Urothelium cell line (cell line): ENCODE measurements around the gene KRTAP12-2.
"Not testable (repeated sequence)": the region's sequence is repeated elsewhere in the genome, so short reads cannot be mapped to it uniquely, and the experiment has no call there.

ENCODE experiments used
- DNase-seq: peaks from one replicate; pipeline ENCODE4 v3.0.0; 2011; ENCODE audit warnings: low spot score, mixed read lengths
- FAIRE-seq: peaks from 2 replicates; lab custom pipeline; 2011; peaks lifted over from hg19 to GRCh38; lab: Jason Lieb, UNC

KRTAP12-2 gene

GRCh38 chr21:44632067-44632466, 34.7 kb downstream of the KRTAP12-2 start:
- DNase-seq (no peak), FAIRE-seq (no peak)

DNA sequence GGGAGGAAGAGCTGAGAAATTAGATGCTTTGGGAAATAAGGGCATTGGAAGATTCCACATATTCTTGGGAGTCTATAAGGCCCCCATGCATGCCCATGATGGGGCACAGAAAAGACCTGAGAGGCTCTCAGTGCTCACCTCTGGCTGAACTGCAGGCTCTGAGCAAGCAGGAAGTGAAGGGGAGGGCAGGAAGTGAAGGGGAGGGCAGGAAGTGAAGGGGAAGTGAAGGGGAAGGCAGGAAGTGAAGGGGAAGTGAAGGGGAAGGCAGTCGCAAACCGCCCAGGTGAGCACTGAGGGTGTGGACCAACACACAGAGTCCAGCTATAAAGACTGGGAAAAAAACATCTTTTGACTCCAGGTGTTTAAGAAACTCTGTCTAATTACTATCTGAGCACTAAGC, 36.3 kb downstream of the KRTAP12-2 start:
- no peak for DNase-seq
- no peak for FAIRE-seq

DNA sequence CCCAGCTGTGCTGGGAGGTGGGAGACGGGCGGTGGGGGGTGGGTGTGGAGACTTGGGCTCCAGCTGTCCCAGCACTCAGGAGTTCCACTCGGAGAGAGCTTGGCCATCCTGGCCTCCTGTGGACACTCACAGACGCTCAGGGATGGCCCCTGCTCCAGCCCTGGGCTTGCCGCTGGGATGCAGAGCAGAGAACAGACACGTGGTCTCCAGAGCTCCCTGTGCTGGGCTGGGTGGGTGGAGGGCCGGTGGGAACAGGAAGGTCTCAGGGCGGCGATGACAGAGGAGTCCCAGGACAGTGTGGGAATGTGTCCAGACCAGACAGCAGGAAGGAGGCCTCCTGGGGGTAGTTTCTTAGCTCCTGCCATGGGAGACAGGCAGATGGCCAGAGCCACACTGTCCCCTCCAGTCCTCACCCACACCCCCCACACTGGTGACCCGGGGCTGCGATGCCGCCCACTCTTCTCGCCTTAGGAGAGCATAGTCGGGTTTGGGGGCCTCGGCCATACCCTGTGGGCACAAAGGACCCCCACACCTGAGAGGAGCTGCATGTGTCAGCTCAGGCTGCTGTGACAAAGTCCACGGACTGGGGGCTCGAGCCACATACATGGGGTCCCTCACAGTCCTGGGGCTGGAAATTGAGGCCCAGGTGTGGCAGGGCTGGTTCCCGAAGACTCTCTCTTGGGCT, 37.9 kb downstream of the KRTAP12-2 start:
- FAIRE-seq, result no peak

DNA sequence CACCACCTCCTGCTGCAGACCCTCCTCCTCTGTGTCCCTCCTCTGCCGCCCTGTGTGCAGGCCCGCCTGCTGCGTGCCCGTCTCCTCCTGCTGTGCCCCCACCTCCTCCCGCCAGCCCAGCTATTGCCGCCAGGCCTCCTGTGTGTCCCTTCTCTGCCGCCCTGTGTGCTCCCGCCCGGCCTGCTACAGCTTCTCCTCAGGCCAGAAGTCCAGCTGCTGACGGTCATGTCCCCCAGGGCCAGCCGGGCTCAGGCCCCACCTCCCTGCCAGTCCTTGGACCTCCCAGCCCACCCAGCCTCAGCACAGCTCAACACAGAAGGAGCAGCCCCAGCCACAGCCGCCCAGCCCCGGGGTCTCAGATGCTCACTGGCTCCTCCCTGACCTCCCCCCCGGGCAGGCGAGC, 38.9 kb downstream of the KRTAP12-2 start:
- not testable (repeated sequence) for FAIRE-seq, DNase-seq

More for the DNA sequence above, 37.9 kb downstream of the KRTAP12-2 start:
- DNase-seq, result no peak

DNA sequence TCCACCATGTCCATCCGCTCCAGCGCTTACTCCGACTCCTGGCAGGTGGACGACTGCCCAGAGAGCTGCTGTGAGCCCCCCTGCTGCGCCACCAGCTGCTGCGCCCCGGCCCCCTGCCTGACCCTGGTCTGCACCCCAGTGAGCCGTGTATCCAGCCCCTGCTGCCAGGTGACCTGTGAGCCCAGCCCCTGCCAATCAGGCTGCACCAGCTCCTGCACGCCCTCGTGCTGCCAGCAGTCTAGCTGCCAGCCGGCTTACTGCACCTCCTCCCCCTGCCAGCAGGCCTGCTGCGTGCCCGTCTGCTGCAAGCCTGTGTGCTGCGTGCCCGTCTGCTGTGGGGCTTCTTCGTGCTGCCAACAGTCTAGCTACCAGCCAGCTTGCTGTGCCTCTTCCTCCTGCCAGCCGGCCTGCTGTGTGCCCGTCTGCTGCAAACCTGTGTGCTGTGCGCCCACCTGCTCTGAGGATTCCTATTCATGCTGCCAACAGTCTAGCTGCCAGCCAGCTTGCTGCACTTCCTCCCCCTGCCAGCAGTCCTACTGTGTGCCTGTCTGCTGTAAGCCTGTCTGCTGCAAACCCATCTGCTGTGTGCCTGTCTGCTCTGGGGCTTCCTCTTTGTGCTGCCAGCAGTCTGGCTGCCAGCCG, 39.4 kb downstream of the KRTAP12-2 start:
- FAIRE-seq, DNase-seq: not testable (repeated sequence)

DNA sequence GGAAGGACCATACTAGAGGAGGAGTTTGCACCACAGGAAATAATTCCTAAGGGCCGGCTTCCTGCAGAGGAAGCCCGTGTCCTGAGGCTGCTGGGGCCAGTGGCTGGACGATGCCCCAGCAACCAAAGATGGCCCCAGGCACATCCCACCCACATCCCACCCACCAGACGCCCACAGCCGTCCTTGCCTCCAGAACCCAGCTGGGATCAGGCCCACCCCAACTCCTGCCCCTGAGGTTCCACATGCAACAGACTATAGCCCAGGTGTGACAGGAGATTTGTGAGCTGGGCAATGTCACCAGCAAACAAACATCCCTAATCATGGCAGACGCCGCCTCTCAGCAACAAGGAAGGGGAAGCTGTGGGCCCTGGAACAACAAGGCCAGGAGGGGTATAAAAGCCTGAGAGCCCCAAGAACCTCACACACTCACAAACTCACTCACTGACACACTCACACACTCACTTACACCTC, 40.0 kb downstream of the KRTAP12-2 start, which contains the start of gene KRTAP10-9:
KRTAP10-9 (plus strand) TSS at position 421 of the 471 bp plus-strand sequence. CDS start 79 bp downstream, outside the sequence.
- DNase-seq, result no peak
- FAIRE-seq, result no peak

DNA sequence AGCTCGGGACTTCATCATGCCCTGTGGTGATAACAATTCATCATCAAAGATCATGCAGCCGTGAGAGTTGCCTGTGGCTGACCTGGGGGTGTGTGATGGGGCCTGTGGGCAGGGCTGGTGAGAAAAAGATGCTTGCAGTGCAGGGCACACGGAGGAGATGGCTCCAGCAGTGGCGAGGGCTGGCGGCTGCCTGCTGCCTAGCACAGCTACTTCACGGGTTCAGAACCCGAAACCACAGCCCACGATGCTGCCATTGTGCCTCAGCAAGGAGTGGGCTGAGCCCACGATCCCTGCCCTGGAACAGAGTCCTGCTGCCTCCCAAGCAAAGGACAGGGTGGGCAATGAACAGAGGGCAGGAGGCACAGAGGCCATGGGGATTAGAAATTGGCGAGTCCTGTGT, 40.5 kb downstream of the KRTAP12-2 start:
- FAIRE-seq (no peak), DNase-seq (no peak)

GRCh38 chr21:44625756-44626155, 41.0 kb downstream of the KRTAP12-2 start:
- DNase-seq (no peak), FAIRE-seq (no peak)

DNA sequence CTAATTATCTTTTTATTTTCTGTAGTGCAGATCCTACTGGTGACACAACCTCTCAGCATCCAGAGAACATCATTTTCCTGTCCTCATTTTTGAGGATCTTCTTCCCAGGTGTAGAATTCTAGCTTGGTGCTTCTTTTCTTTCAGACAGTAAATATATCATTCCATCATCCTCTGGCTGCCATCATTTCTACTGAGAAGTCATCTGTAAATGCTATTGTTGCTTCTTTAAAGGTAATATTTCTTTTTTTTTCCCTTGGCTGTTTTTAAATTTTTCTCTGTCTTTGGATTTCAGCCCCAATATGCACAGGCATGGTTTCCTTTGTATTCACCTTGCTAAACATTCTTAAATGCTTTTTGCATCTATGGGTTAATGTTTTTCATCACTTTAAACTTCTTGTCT, 43.2 kb downstream of the KRTAP12-2 start:
- no peak for DNase-seq
- FAIRE-seq, result no peak

- no peak for DNase-seq
- FAIRE-seq, result no peak
Observed at GRCh38 chr21:44619886-44620285, 46.8 kb downstream of the KRTAP12-2 start.

GRCh38 chr21:44618909-44619308, 47.8 kb downstream of the KRTAP12-2 start:
- DNase-seq (no peak), FAIRE-seq (no peak)

GRCh38 chr21:44618504-44618903, 48.2 kb downstream of the KRTAP12-2 start:
- FAIRE-seq (no peak), DNase-seq (no peak)

- DNase-seq (no peak), FAIRE-seq (no peak)
Observed at GRCh38 chr21:44617071-44617501, 49.6 kb downstream of the KRTAP12-2 start.

- no peak for DNase-seq
- no peak for FAIRE-seq
Observed at GRCh38 chr21:44616591-44616926, 50.2 kb downstream of the KRTAP12-2 start.
